ENCODE results near the gene SLC44A5. TPM values are rescaled to one million over a fixed set of nuclear protein-coding genes. Genes with fewer than 3 reads are reported as not detected.
"Not testable (repeated sequence)": the region's sequence is repeated elsewhere in the genome, so short reads cannot be mapped to it uniquely, and the experiment has no call there.

Gene SLC44A5
- total RNA-seq, 4 donors from 2014 or later: 2.2 to 5.2 (median 3.3) TPM; not detected in 1

- H3K9me3 ChIP-seq: no peaks in the 10 kb centered on the region
- H3K4me3 ChIP-seq: no peak overlapping the region
- intact Hi-C loops (cut with DNase I; ENCODE audit: low total_unique reads): no loop called here
- H3K36me3 ChIP-seq: no peaks in the 10 kb centered on the region
- H3K27ac ChIP-seq: no peak overlapping the region
- in situ Hi-C loops (cut with MboI; ENCODE audit: low pct_ligation_motif_present in 1 of 4, low pct_unique_long_range_greater_than_20kb in 1 of 4, low sequenced_read_pairs in 3 of 4): no loop called here
- 41 to 44% methylated on average over 2 of the region's 2 CpGs for WGBS, 2 donors (ENCODE audit: low coverage in 1 of 2)
- H3K27me3 ChIP-seq: no peaks in the 10 kb centered on the region
- no peak for DNase-seq
- no peaks in the 10 kb centered on the region for H3K4me1 ChIP-seq
- TF ChIP-seq, protein P1, sequence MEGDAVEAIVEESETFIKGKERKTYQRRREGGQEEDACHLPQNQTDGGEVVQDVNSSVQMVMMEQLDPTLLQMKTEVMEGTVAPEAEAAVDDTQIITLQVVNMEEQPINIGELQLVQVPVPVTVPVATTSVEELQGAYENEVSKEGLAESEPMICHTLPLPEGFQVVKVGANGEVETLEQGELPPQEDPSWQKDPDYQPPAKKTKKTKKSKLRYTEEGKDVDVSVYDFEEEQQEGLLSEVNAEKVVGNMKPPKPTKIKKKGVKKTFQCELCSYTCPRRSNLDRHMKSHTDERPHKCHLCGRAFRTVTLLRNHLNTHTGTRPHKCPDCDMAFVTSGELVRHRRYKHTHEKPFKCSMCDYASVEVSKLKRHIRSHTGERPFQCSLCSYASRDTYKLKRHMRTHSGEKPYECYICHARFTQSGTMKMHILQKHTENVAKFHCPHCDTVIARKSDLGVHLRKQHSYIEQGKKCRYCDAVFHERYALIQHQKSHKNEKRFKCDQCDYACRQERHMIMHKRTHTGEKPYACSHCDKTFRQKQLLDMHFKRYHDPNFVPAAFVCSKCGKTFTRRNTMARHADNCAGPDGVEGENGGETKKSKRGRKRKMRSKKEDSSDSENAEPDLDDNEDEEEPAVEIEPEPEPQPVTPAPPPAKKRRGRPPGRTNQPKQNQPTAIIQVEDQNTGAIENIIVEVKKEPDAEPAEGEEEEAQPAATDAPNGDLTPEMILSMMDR (IDR thresholded peaks at IDR 0.05): no peak
- TF ChIP-seq POLR2A (IDR thresholded peaks at IDR 0.05) (no peak), EP300 (IDR thresholded peaks at IDR 0.05; ENCODE audit: low read depth) (no peak), POLR2AphosphoS5 (IDR thresholded peaks at IDR 0.05) (no peak)
Measured at GRCh38 chr1:75602486-75602885, 8.4 kb downstream of the SLC44A5 start.

DNA sequence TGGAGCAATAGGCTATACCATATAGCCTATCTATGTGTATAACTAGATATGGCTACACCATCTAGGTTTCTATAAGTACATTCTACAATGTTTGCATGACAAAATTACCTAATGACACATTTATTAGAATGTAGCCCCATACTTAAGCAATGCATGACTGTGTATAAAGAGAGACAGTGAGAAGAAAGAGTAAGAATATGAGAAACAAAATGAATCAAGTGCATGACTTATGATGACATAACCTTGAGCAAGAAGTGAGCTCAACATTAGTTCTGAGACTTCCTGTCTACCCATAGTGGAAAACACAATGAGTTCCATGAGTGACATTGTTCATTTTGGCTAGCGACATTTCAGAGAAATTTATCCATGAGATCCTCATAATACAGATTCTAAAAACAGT, 10.1 kb downstream of the SLC44A5 start:
- H3K27me3 ChIP-seq: no peaks in the 10 kb centered on the region
- H3K4me3 ChIP-seq: no peak overlapping the region
- H3K36me3 ChIP-seq: no peaks in the 10 kb centered on the region
- 50 to 75% methylated on average over 1 of the region's 1 CpG for WGBS, 2 donors (ENCODE audit: low coverage in 1 of 2)
- intact Hi-C loops (cut with DNase I; ENCODE audit: low total_unique reads) (no loop called here), in situ Hi-C loops (cut with MboI; ENCODE audit: low pct_ligation_motif_present in 1 of 4, low pct_unique_long_range_greater_than_20kb in 1 of 4, low sequenced_read_pairs in 3 of 4) (no loop called here)
- no peak overlapping the region for H3K27ac ChIP-seq
- H3K9me3 ChIP-seq: no peaks in the 10 kb centered on the region
- H3K4me1 ChIP-seq: no peaks in the 10 kb centered on the region
- TF ChIP-seq POLR2A (IDR thresholded peaks at IDR 0.05): no peak
- no peak for TF ChIP-seq EP300 (IDR thresholded peaks at IDR 0.05; ENCODE audit: low read depth)
- TF ChIP-seq, protein P1 (IDR thresholded peaks at IDR 0.05): no peak
- TF ChIP-seq POLR2AphosphoS5 (IDR thresholded peaks at IDR 0.05): no peak
- no peak for DNase-seq

DNA sequence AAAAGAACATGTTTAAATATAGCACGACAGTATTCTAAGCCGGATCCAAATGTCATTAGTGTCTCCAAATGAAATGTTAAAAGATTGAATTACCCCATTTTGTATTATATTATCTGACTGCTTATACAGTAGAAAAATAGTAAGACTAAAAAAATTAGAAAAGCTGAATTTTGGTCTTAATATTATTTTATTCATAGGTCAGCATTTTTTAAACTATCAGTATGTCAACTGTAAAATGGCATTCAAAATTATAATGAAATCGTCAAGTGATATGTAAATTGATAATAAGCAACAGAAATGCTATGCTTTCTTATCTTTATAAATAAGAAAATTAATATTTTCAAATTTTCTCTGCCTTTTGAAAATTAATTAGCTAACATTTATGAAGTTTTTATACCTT, 16.6 kb downstream of the SLC44A5 start:
- no peaks in the 10 kb centered on the region for H3K27me3 ChIP-seq
- H3K4me3 ChIP-seq: no peak overlapping the region
- TF ChIP-seq, protein P1 (IDR thresholded peaks at IDR 0.05): no peak
- TF ChIP-seq EP300 (IDR thresholded peaks at IDR 0.05; ENCODE audit: low read depth): no peak
- no peak for TF ChIP-seq POLR2AphosphoS5 (IDR thresholded peaks at IDR 0.05)
- TF ChIP-seq POLR2A (IDR thresholded peaks at IDR 0.05): no peak
- no peak for DNase-seq
- H3K36me3 ChIP-seq: no peaks in the 10 kb centered on the region
- no peaks in the 10 kb centered on the region for H3K9me3 ChIP-seq
- in situ Hi-C loops (cut with MboI; ENCODE audit: low pct_ligation_motif_present in 1 of 4, low pct_unique_long_range_greater_than_20kb in 1 of 4, low sequenced_read_pairs in 3 of 4): no loop called here
- WGBS, 2 donors (ENCODE audit: low coverage in 1 of 2): 83 to 88% methylated on average over 3 of the region's 3 CpGs
- no peaks in the 10 kb centered on the region for H3K4me1 ChIP-seq
- intact Hi-C loops (cut with DNase I; ENCODE audit: low total_unique reads): no loop called here
- H3K27ac ChIP-seq: no peak overlapping the region

- H3K9me3 ChIP-seq; intact Hi-C loops (cut with DNase I; ENCODE audit: low total_unique reads); H3K4me3 ChIP-seq; in situ Hi-C loops (cut with MboI; ENCODE audit: low pct_ligation_motif_present in 1 of 4, low pct_unique_long_range_greater_than_20kb in 1 of 4, low sequenced_read_pairs in 3 of 4); DNase-seq; H3K36me3 ChIP-seq; H3K4me1 ChIP-seq; H3K27ac ChIP-seq; H3K27me3 ChIP-seq: not testable (repeated sequence)
- WGBS, 2 donors (ENCODE audit: low coverage in 1 of 2): 60 to 73% methylated on average over 3 of the region's 3 CpGs
Measured at GRCh38 chr1:75593457-75593856, 17.5 kb downstream of the SLC44A5 start.

DNA sequence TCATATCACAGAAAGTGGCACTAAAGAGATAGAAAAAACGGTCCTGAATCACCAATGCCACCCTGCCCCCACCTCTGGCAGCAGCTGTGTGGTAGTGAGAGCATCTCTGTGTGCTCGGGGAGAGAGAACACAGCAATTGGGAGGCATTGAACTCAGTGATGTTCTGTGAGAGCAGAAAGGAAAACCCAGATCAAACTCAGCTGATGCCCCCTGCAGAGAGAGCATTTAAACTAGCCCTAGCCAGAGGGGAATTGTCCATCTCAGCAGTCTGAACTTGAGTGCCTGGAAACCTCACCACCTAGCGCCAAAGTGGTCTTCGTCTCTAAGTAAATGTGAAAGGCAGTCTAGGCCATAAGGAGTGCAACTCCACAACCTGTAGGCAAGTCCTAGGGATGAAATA, 21.3 kb downstream of the SLC44A5 start:
- 36 to 67% methylated on average over 2 to 4 of the region's 4 CpGs for WGBS, 2 donors (ENCODE audit: low coverage in 1 of 2)

More for the DNA sequence above, 21.3 kb downstream of the SLC44A5 start:
- H3K4me1 ChIP-seq: no peaks in the 10 kb centered on the region
- TF ChIP-seq, protein P1 (IDR thresholded peaks at IDR 0.05): no peak
- TF ChIP-seq POLR2A (IDR thresholded peaks at IDR 0.05) (no peak), EP300 (IDR thresholded peaks at IDR 0.05; ENCODE audit: low read depth) (no peak), POLR2AphosphoS5 (IDR thresholded peaks at IDR 0.05) (no peak)
- intact Hi-C loops (cut with DNase I; ENCODE audit: low total_unique reads) (no loop called here), in situ Hi-C loops (cut with MboI; ENCODE audit: low pct_ligation_motif_present in 1 of 4, low pct_unique_long_range_greater_than_20kb in 1 of 4, low sequenced_read_pairs in 3 of 4) (no loop called here)
- H3K27ac ChIP-seq: no peak overlapping the region
- no peaks in the 10 kb centered on the region for H3K9me3 ChIP-seq
- DNase-seq: no peak
- no peaks in the 10 kb centered on the region for H3K27me3 ChIP-seq
- no peaks in the 10 kb centered on the region for H3K36me3 ChIP-seq
- H3K4me3 ChIP-seq: no peak overlapping the region

Measured in transverse colon (tissue), 4 donors.